Stimulated activated CD4-positive, alpha-beta T cell treated with anti-CD3 and anti-CD28 coated beads, TNF-alpha, amount 100 ng/mL, for 24 hours (primary cell): ENCODE measurements around the gene ZNF837.

Experiments used
- DNase-seq, 3 experiments: peaks; one replicate each; pipeline ENCODE4 v3.0.0-alpha.2; 2020; ENCODE audit warnings: low read depth in 3 of 3

ZNF837 gene

DNA sequence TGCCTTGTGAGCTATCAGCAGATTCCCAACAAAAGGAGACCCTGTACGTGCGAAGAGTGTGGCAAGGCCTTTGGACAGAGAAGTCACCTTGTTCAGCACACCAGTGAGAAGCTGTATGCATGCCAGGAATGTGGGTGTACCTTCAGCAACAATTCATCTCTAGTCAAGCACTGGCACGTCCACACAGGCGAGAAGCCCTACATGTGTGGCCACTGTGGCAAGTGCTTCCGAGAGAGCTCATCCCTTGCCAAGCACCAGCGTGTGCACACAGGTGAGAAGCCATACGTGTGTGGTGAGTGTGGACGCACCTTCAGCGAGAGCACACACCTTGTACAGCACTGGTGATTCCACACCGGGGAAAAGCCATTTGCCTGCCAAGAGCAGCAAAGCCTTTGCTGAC lies 61.6 kb downstream of the ZNF837 start:
- DNase-seq: no peak

GRCh38 chr19:58318297-58318696 lies 62.5 kb downstream of the ZNF837 start:
- no peak for DNase-seq
